GM23338 (cell line): ENCODE results near the gene DAPK1.

Experiments used
- CREB1 ChIP-seq: fragments of 250-450 bp; sonication (Bioruptor Pico); IDR thresholded peaks from 2 replicates; pipeline ENCODE4 v1.5.0; 2020; ENCODE audit warnings: low read depth, mild to moderate bottlenecking, moderate library complexity
- EZH2phosphoT487 ChIP-seq: fragments of 200-600 bp; sonication (generic); IDR thresholded peaks from one replicate; pipeline ENCODE4 v1.8.1; 2018; ENCODE audit warnings: antibody characterized with exemption; ENCODE audit not compliant: unreplicated experiment
- POLR2AphosphoS5 ChIP-seq: IDR thresholded peaks from 2 replicates; pipeline ENCODE4 v1.6.1; 2016; ENCODE audit warnings: antibody characterized with exemption, low read depth
- ZNF331 ChIP-seq: fragments of 250-450 bp; sonication (Bioruptor Pico); IDR thresholded peaks from 2 replicates; pipeline ENCODE4 v1.5.0; 2020; ENCODE audit warnings: low read depth, mild to moderate bottlenecking, moderate library complexity
- TF ChIP-seq, protein P1 (sequence below), 2 experiments: fragments of 200-600 bp in 1 of 2; sonication (generic) in 1 of 2; conservative IDR thresholded peaks; 2 replicates each; pipeline versions ENCODE4 v1.5.1 to v1.6.1; 2016 to 2017; ENCODE audit warnings: antibody characterized with exemption in 2 of 2, low read depth in 2 of 2, mild to moderate bottlenecking in 2 of 2, moderate library complexity in 1 of 2
- TF ChIP-seq, protein P2 (sequence below): IDR thresholded peaks from one replicate; pipeline ENCODE4 v1.6.1; 2018; ENCODE audit warnings: antibody characterized with exemption; ENCODE audit not compliant: unreplicated experiment

DNA sequence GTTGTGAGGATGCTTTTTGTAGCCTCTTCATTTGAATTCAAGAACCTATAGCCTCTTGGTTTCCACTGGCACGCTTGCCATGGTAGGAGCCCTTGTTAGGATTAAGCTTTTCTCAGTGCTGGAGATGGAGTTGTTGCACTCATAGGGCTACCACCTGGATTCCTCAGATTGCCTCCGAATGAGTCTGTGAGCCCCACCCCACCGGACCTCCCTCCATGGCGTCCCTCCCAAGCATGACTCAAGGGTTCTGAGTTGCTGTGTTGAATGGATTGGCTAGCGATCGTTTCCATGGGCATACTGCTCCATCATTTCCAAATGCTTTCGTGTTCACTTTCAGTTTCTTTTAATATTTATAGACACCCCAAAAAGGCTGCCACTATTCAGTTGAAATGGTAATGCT lies 69.9 kb downstream of the DAPK1 start:
- TF ChIP-seq POLR2AphosphoS5 (no peak), EZH2phosphoT487 (no peak), ZNF331 (CRISPR knock-in tag) (no peak), CREB1 (no peak)
- TF ChIP-seq, protein P1, sequence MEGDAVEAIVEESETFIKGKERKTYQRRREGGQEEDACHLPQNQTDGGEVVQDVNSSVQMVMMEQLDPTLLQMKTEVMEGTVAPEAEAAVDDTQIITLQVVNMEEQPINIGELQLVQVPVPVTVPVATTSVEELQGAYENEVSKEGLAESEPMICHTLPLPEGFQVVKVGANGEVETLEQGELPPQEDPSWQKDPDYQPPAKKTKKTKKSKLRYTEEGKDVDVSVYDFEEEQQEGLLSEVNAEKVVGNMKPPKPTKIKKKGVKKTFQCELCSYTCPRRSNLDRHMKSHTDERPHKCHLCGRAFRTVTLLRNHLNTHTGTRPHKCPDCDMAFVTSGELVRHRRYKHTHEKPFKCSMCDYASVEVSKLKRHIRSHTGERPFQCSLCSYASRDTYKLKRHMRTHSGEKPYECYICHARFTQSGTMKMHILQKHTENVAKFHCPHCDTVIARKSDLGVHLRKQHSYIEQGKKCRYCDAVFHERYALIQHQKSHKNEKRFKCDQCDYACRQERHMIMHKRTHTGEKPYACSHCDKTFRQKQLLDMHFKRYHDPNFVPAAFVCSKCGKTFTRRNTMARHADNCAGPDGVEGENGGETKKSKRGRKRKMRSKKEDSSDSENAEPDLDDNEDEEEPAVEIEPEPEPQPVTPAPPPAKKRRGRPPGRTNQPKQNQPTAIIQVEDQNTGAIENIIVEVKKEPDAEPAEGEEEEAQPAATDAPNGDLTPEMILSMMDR (conservative IDR thresholded peaks at IDR 0.05; ENCODE audit: low read depth in 2 of 2), result no peak
- TF ChIP-seq, protein P2, sequence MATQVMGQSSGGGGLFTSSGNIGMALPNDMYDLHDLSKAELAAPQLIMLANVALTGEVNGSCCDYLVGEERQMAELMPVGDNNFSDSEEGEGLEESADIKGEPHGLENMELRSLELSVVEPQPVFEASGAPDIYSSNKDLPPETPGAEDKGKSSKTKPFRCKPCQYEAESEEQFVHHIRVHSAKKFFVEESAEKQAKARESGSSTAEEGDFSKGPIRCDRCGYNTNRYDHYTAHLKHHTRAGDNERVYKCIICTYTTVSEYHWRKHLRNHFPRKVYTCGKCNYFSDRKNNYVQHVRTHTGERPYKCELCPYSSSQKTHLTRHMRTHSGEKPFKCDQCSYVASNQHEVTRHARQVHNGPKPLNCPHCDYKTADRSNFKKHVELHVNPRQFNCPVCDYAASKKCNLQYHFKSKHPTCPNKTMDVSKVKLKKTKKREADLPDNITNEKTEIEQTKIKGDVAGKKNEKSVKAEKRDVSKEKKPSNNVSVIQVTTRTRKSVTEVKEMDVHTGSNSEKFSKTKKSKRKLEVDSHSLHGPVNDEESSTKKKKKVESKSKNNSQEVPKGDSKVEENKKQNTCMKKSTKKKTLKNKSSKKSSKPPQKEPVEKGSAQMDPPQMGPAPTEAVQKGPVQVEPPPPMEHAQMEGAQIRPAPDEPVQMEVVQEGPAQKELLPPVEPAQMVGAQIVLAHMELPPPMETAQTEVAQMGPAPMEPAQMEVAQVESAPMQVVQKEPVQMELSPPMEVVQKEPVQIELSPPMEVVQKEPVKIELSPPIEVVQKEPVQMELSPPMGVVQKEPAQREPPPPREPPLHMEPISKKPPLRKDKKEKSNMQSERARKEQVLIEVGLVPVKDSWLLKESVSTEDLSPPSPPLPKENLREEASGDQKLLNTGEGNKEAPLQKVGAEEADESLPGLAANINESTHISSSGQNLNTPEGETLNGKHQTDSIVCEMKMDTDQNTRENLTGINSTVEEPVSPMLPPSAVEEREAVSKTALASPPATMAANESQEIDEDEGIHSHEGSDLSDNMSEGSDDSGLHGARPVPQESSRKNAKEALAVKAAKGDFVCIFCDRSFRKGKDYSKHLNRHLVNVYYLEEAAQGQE, result no peak
